CD4-positive, alpha-beta T cell (primary cell): Measurements from ENCODE around the gene RUNX2. TPM values are rescaled to one million over a fixed set of nuclear protein-coding genes. Genes with fewer than 3 reads are reported as not detected.

Experiments
- ATAC-seq: fragments of 200-7000 bp; cut with Tn5 transposase; one replicate; pipeline ENCODE4 v1.10.0; 2022; ENCODE audit warnings: mild to moderate bottlenecking; ENCODE audit not compliant: poor library complexity
- CTCF ChIA-PET: fragments of 350-600 bp; sonication (Branson Sonifier 250); formaldehyde crosslinking; loops from one replicate; lab custom pipeline; 2021; ENCODE audit warnings: antibody characterized with exemption, inconsistent platforms; lab: Charles Lee
- POLR2A ChIA-PET: fragments of 350-600 bp; sonication (Branson Sonifier 250); formaldehyde crosslinking; loops from one replicate; lab custom pipeline; 2021; ENCODE audit warnings: antibody characterized with exemption, inconsistent platforms; lab: Charles Lee
- DNase-seq, 14 experiments: peaks; one replicate each; pipeline ENCODE4 v3.0.0-alpha.2; 2013 to 2020; ENCODE audit warnings: mixed read lengths in 2 of 14
- H3K27ac ChIP-seq, 2 donors: one replicate each; pipeline versions ENCODE4 v1.5.1 to v1.7.0; 2013; ENCODE audit warnings: low read length in 2 of 2, low read depth in 1 of 2, mild to moderate bottlenecking in 1 of 2
- H3K27me3 ChIP-seq, 2 experiments: 1 replicate in 1 of 2; 2 replicates in 1 of 2; pipeline versions ENCODE4 v1.6.1 to v1.7.0; 2013; ENCODE audit warnings: low read length in 2 of 2, control low read depth in 1 of 2, mild to moderate bottlenecking in 1 of 2, moderate library complexity in 1 of 2; ENCODE audit not compliant: insufficient read depth in 2 of 2, control insufficient read depth in 1 of 2
- H3K36me3 ChIP-seq: one replicate; pipeline ENCODE4 v1.6.1; 2013; ENCODE audit warnings: low read length, control low read depth; ENCODE audit not compliant: insufficient read depth
- H3K4me1 ChIP-seq: one replicate; pipeline ENCODE4 v1.6.1; 2013; ENCODE audit warnings: low read length, control low read depth; ENCODE audit not compliant: insufficient read depth
- H3K4me3 ChIP-seq: one replicate; pipeline ENCODE4 v1.5.1; 2013; ENCODE audit warnings: mild to moderate bottlenecking, low read length, moderate library complexity
- H3K9me3 ChIP-seq, 2 experiments: 1 replicate in 1 of 2; 2 replicates in 1 of 2; pipeline versions ENCODE4 v1.6.1 to v1.7.0; 2013; ENCODE audit warnings: low read length in 2 of 2, mild to moderate bottlenecking in 2 of 2, control low read depth in 1 of 2, moderate library complexity in 1 of 2; ENCODE audit not compliant: control insufficient read depth in 1 of 2, insufficient read depth in 1 of 2
- H3K27ac Mint-ChIP-seq: one replicate; pipeline ENCODE4 v1.8.0; 2020; ENCODE audit warnings: mixed read lengths
- H3K27me3 Mint-ChIP-seq: one replicate; pipeline ENCODE4 v1.8.0; 2021; ENCODE audit warnings: mixed read lengths
- H3K36me3 Mint-ChIP-seq: one replicate; pipeline ENCODE4 v1.8.0; 2021; ENCODE audit warnings: low read depth, mixed read lengths
- H3K4me1 Mint-ChIP-seq: one replicate; pipeline ENCODE4 v1.8.0; 2021; ENCODE audit warnings: low read depth, mixed read lengths
- H3K4me3 Mint-ChIP-seq: one replicate; pipeline ENCODE4 v1.8.0; 2020; ENCODE audit warnings: mild to moderate bottlenecking, mixed read lengths
- H3K9me3 Mint-ChIP-seq: one replicate; pipeline ENCODE4 v1.8.0; 2020; ENCODE audit warnings: mixed read lengths
- intact Hi-C, 2 experiments: fragments of 100-400 bp; cut with DNase I in 1 of 2; cut with micrococcal nuclease in 1 of 2; formaldehyde crosslinking; loops; one replicate each; pipeline versions ENCODE4 v1.15.1 to v1.9.0; 2023 to 2025; cut with DNase I, micrococcal nuclease
- total RNA-seq, 174 experiments: library from RNA in 2 of 174; stranded (reverse) in 2 of 174; gene quantifications; one replicate each; pipeline ENCODE4 v1.2.3 and lab custom pipeline; 2021 to 2026
- TF ChIP-seq, protein P1 (sequence below): fragments of 200-600 bp; IDR thresholded peaks from one replicate; pipeline ENCODE4 v1.8.0; 2022; ENCODE audit warnings: antibody characterized with exemption, mild to moderate bottlenecking

The RUNX2 gene
- total RNA-seq, 2 experiments from 2014 or later: 17.5 to 18.0 TPM

DNA sequence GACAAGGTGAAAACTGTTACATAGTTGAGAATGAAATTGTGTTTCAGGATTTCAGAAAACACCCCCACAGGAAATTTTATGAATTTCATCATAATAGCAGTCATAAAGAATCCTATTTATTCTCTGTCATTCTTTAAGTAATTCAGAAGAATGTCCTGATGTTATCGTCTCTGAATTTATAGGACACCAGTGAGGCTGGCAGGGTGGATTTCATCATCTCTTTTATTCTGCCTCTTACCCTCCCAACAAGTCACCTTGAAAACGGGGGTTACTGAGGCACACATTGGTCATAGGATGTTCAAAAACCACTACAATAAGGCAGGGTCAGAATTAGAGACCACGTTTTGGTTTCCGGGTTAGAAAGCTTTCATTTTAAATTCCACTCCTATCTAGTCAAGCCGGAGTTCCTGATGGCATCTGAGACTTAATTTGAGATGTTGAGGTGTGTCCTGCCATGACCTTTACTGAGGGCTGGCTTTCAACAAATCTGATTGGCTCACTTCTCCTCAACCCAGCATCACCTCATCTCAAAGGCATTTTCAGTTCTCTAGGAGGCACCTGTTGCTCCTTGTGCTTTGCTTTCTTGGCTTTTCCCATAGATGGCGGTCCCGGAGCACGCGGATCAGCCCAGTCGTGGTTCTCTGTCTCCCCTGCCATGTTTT, 280.3 kb downstream of the RUNX2 start:
- H3K27ac Mint-ChIP-seq: no peak overlapping the region
- Histone ChIP-seq H3K27ac (no peak overlapping the region), H3K4me1 (peaks cover 5% of the 10 kb centered on the region), H3K27me3 (no peaks in the 10 kb centered on the region), H3K4me3 (no peak overlapping the region), H3K9me3 (no peaks in the 10 kb centered on the region), H3K36me3 (no peaks in the 10 kb centered on the region)
- no peak overlapping the region for H3K4me3 Mint-ChIP-seq
- H3K4me1 Mint-ChIP-seq: peaks cover 10% of the 10 kb centered on the region
- ChIA-PET CTCF (no interaction called here), POLR2A (no interaction called here)
- no peaks in the 10 kb centered on the region for H3K27me3 Mint-ChIP-seq
- ATAC-seq: no peak
- peak in 1 of 14 experiments; percentile 22 for DNase-seq
- H3K9me3 Mint-ChIP-seq: peaks cover 3% of the 10 kb centered on the region
- H3K36me3 Mint-ChIP-seq: no peaks in the 10 kb centered on the region
- TF ChIP-seq, protein P1, sequence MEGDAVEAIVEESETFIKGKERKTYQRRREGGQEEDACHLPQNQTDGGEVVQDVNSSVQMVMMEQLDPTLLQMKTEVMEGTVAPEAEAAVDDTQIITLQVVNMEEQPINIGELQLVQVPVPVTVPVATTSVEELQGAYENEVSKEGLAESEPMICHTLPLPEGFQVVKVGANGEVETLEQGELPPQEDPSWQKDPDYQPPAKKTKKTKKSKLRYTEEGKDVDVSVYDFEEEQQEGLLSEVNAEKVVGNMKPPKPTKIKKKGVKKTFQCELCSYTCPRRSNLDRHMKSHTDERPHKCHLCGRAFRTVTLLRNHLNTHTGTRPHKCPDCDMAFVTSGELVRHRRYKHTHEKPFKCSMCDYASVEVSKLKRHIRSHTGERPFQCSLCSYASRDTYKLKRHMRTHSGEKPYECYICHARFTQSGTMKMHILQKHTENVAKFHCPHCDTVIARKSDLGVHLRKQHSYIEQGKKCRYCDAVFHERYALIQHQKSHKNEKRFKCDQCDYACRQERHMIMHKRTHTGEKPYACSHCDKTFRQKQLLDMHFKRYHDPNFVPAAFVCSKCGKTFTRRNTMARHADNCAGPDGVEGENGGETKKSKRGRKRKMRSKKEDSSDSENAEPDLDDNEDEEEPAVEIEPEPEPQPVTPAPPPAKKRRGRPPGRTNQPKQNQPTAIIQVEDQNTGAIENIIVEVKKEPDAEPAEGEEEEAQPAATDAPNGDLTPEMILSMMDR: no peak
- intact Hi-C loops: no loop called here

DNA sequence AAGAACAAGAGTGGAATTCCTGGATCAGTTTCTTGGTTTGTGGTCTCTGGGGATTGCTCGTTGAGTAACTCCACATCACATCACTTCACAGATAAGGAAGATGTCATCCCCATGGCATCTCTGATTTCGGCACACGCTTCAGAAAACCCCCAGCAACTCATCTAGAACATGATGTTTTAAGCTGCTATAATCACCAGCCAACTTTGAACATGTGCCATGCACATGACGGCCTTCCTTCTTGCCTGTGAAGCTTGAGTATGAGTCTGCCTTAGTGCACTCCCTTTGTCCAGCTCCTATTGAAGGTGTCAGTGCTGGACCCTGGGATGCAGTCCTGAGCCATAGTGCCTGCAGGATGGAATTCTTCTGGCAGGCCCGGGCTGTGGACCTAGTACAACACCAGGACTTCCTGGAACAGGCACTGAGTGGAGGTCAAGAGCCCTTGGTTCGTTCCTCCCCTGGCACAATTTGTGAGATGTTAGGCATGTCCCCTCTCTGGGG, 281.1 kb downstream of the RUNX2 start:
- H3K4me1 Mint-ChIP-seq: peaks cover 10% of the 10 kb centered on the region
- Histone ChIP-seq H3K4me1 (peaks cover 5% of the 10 kb centered on the region), H3K27me3 (no peaks in the 10 kb centered on the region), H3K27ac (no peak overlapping the region), H3K36me3 (no peaks in the 10 kb centered on the region), H3K9me3 (no peaks in the 10 kb centered on the region), H3K4me3 (no peak overlapping the region)
- H3K27ac Mint-ChIP-seq: no peak overlapping the region
- ChIA-PET CTCF (no interaction called here), POLR2A (no interaction called here)
- intact Hi-C loops: no loop called here
- DNase-seq (no peak), ATAC-seq (no peak)
- H3K36me3 Mint-ChIP-seq: no peaks in the 10 kb centered on the region
- H3K9me3 Mint-ChIP-seq: no peaks in the 10 kb centered on the region
- no peak overlapping the region for H3K4me3 Mint-ChIP-seq
- TF ChIP-seq, protein P1: no peak
- H3K27me3 Mint-ChIP-seq: no peaks in the 10 kb centered on the region

DNA sequence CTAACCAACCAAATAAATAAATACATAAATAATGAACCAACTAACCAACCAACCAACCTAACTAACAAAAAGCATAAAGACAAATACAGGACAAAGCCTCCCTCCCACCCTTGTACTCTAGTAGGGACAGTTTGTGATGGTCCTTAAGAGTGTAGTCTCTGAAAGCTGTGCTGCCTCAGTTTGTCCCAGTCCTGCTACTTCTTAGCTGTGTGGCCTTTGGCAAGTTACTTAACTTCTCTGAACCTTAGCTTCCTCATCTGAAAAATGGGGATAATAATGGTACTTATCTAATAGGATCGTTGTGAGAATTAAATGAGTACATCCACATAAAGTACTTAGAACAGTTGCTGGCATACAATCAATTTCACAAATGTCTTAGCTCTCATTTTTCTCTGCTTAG, 282.2 kb downstream of the RUNX2 start:
- no peaks in the 10 kb centered on the region for H3K27me3 ChIP-seq
- H3K36me3 ChIP-seq: no peaks in the 10 kb centered on the region
- Mint-ChIP-seq H3K27me3 (no peaks in the 10 kb centered on the region), H3K9me3 (no peaks in the 10 kb centered on the region), H3K4me3 (no peak overlapping the region), H3K36me3 (no peaks in the 10 kb centered on the region), H3K4me1 (peaks cover 10% of the 10 kb centered on the region), H3K27ac (no peak overlapping the region)
- no peak for ATAC-seq
- no peak overlapping the region for H3K27ac ChIP-seq
- POLR2A ChIA-PET: no interaction called here
- intact Hi-C loops: no loop called here
- H3K4me3 ChIP-seq: no peak overlapping the region
- CTCF ChIA-PET: no interaction called here
- TF ChIP-seq, protein P1: no peak
- DNase-seq: no peak
- H3K4me1 ChIP-seq: peaks cover 5% of the 10 kb centered on the region
- H3K9me3 ChIP-seq: no peaks in the 10 kb centered on the region
